SJSA1 (cell line): Measurements from ENCODE around the gene DYNC1LI2. TPM values are rescaled to one million over a fixed set of nuclear protein-coding genes. Genes with fewer than 3 reads are reported as not detected.

ENCODE experiments used
- DNase-seq, 2 experiments: peaks; one replicate each; pipeline ENCODE4 v3.0.0-alpha.2; 2015 to 2020; ENCODE audit warnings: low spot score in 2 of 2, low read depth in 1 of 2
- H3K27ac ChIP-seq: fragments of 250-450 bp; sonication (Bioruptor Pico); 2 replicates; pipeline ENCODE4 v1.5.1; 2020; ENCODE audit warnings: mild to moderate bottlenecking, moderate library complexity
- H3K27me3 ChIP-seq: fragments of 250-450 bp; sonication (Bioruptor Pico); replicated peaks from 2 replicates; pipeline ENCODE4 v1.5.1; 2020; ENCODE audit warnings: mild to moderate bottlenecking, moderate library complexity
- H3K36me3 ChIP-seq: fragments of 250-450 bp; sonication (Bioruptor Pico); 2 replicates; pipeline ENCODE4 v1.5.1; 2020; ENCODE audit warnings: mild to moderate bottlenecking
- H3K4me1 ChIP-seq: fragments of 250-450 bp; sonication (Bioruptor Pico); replicated peaks from 2 replicates; pipeline ENCODE4 v1.6.1; 2021; ENCODE audit warnings: mild to moderate bottlenecking
- H3K4me3 ChIP-seq: fragments of 250-450 bp; sonication (Bioruptor Pico); 2 replicates; pipeline ENCODE4 v1.5.1; 2020; ENCODE audit warnings: mild to moderate bottlenecking
- H3K9me3 ChIP-seq: fragments of 250-450 bp; sonication (Bioruptor Pico); replicated peaks from 2 replicates; pipeline ENCODE4 v1.5.1; 2020; ENCODE audit warnings: mild to moderate bottlenecking
- total RNA-seq: library from RNA; depleted of rRNA; stranded (reverse); fragments of >200 nt; shearing (Covaris generic); gene quantifications from 2 replicates; pipeline ENCODE4 v1.2.3, GENCODE V29; 2014

Gene DYNC1LI2
- total RNA-seq, 1 experiment from 2014 or later = 101 TPM

DNA sequence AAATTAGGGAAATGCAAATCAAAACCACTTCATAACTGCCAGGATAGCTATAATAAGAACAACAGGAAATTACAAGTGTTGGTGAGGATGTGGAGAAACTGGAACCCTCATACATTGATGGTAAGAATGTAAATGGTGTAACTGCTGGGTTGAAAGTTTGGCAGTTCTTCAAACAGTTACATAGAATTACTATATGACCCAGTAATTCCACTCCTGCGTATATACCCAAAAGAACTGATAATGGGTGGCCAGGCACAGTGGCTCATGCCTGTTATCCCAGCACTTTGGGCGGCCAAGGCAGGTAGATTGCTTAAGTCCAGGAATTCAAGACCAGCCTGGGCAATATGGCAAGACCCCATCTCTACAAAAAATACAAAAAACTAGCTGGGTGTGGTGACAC is 50.4 kb downstream of the DYNC1LI2 start:
- no peaks in the 10 kb centered on the region for H3K36me3 ChIP-seq
- H3K27ac ChIP-seq = no peak overlapping the region
- no peaks in the 10 kb centered on the region for H3K27me3 ChIP-seq
- DNase-seq = no peak
- peaks cover 12% of the 10 kb centered on the region for H3K4me1 ChIP-seq
- peaks cover 2% of the 10 kb centered on the region; the same call in 1 of the 2 replicates for H3K9me3 ChIP-seq
- H3K4me3 ChIP-seq = no peak overlapping the region

DNA sequence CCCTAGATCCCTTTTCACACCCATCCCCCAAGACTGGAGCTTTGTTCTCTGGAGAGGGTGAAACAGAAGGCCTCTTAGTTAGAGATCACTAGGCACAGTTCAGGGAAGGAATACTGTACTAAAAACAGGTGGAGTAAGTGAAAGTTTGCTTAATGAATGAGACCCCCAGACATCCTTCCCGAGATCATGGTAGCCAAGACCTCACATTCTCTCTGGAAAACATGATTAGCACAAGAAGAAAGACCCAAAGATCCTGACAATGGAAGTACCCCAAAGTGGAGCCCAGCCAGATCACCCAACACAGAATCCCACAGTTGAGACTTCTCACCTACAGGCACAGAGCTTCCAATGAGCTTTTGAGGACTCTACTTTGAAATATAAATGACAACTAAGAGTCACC is 51.5 kb downstream of the DYNC1LI2 start:
- peaks cover 5% of the 10 kb centered on the region; the same call in 1 of the 2 replicates for H3K9me3 ChIP-seq
- H3K4me3 ChIP-seq = no peak overlapping the region
- DNase-seq = no peak
- H3K36me3 ChIP-seq = no peaks in the 10 kb centered on the region
- H3K27ac ChIP-seq = no peak overlapping the region
- H3K4me1 ChIP-seq = peaks cover 14% of the 10 kb centered on the region
- no peaks in the 10 kb centered on the region for H3K27me3 ChIP-seq

DNA sequence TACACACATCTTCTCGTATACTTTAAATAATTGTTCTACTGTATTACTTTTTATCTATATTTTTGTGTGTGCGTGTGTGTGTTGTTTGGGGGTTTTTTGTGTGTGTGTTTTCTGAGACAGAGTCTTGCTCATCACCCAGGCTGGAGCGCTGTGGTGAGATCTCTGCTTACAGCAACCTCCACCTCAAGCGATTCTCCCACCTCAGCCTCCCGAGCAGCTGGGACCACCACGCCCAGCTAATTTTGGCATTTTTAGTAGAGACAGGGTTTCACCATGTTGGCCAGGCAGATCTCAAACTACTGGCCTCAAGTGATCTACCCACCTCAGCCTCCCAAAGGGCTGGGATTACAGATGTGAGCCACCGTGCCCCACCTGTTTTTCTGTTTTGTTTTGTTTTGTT is 53.4 kb downstream of the DYNC1LI2 start:
- H3K27ac ChIP-seq = no peak overlapping the region
- peaks cover 14% of the 10 kb centered on the region for H3K4me1 ChIP-seq
- H3K4me3 ChIP-seq = no peak overlapping the region
- peaks cover 5% of the 10 kb centered on the region; the same call in 1 of the 2 replicates for H3K9me3 ChIP-seq
- no peak for DNase-seq
- H3K36me3 ChIP-seq = no peaks in the 10 kb centered on the region
- H3K27me3 ChIP-seq = no peaks in the 10 kb centered on the region

DNA sequence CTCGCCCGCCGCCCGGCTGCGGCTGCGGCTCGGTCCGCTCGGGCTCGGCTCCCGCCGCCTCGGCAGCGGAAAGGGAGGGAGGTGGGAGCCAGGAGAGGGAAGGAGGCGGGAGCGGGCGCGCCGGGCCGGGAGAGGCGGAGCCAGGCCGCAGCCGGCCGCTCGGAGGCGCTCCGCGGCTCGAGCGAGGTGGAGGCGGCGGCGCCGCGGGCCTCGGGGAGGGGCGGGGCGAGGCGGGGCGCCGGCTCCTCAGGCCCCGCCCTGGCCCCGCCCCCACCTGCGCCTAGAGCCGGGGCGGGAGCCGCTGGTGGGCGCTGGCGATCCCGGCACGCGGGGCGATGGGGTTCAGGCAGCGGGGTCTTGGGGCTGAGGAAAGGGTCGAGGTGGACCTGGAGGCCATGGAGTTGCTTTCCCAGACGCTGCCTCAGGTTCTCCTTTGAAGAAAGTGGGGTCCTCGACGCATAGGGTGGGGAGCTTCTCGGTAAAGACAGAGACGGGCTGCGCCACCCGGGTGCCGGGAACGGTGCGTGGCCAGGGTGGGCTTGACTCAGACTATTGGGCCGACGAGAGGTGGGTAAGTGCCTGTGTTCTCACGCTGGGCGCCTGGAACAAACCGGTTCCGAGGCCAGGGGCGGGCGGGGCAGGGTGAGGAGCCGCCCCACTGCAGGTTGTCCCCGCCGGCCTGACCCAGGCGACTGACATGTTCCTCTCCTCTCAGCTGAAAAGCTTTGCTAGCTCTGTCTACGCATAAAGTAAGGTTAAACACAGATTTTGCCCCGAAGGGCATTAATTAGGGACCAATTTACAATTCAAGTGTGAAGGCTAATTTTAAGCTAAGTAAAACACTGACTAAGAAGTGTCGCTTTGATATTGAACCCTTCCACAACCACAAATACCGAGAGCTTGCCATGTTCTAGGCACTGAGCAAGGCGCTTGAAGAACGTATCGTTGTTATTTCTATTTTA is 54.5 kb downstream of the DYNC1LI2 start, which contains the start of gene CMTM4:
CMTM4 (minus strand) TSS at position 75 of the 962 bp plus-strand sequence. CDS start 218 bp downstream, outside the sequence.
- DNase-seq = peak; percentile 78 to 84
- Histone ChIP-seq H3K27me3 (no peaks in the 10 kb centered on the region), H3K27ac (no peak within 1 kb of the TSS), H3K9me3 (peaks cover 5% of the 10 kb centered on the region; the same call in 1 of the 2 replicates), H3K36me3 (no peaks in the 10 kb centered on the region), H3K4me3 (peak within 1 kb of the TSS; percentile 77), H3K4me1 (peaks cover 14% of the 10 kb centered on the region)

DNA sequence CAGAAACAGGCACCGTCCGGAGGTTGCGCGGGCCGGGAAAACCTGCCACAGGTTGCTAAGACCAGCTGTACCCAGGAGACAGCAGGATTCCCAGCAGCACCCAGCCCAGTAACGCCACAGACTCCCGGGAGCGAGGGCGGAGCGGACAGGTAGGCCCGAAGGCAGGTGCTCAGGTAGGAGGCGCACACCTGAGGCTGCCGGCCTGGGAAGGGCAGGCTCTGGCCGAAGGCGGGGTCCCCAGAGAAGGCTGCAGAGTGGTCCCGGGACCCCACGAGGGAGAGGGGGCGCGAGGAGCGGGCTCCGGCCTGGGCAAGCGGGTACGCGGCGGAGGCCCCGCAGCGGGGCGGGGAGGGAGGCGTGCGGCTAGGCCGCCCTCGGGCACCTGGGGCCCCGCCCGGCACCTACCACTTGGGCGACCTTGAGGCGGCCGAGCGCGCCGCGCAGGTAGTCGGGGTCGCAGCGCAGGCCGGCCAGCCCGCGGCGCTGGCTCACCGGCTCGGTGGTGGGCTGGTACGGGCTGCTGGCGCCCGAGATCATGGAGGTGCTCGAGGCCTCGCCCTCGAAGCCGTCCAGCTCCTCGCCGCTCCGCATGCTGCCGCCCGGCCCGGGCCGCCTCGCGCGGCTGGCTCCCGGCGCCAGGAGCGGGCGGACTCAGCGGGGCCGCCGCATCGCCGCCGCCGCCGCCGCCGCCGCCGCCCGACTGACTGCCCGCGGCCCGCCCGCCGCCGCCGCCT is 55.3 kb downstream of the DYNC1LI2 start:
- H3K27me3 ChIP-seq = no peaks in the 10 kb centered on the region
- H3K27ac ChIP-seq = no peak overlapping the region
- no peaks in the 10 kb centered on the region for H3K36me3 ChIP-seq
- peaks cover 5% of the 10 kb centered on the region; the same call in 1 of the 2 replicates for H3K9me3 ChIP-seq
- DNase-seq = peak in 1 of 2 experiments; percentile 30
- peaks cover 14% of the 10 kb centered on the region for H3K4me1 ChIP-seq
- H3K4me3 ChIP-seq = peak overlapping the region; percentile 77

DNA sequence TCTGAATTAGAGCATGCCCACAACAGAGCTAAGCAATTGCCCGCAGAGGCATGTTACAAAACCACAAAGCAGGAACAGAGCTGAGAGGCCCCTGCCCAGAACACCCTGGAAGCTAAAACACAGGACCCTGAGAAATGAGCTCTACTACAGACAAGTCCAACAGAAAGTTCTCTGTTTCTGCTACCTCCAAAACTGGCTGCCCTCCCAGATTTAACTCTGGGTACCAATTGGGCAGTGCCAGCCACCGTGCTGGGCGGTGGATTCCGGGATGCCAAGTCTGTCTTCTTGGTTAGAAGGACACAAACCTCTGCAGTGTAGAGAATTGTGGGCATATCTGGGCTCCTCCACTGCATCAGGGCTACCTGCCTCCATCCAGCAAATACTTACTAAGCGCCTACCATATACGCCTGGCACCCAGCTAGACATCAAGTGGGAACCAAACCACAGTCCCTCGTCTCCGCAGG is 55.9 kb downstream of the DYNC1LI2 start:
- Histone ChIP-seq H3K27me3 (no peaks in the 10 kb centered on the region), H3K36me3 (no peaks in the 10 kb centered on the region), H3K4me1 (peaks cover 14% of the 10 kb centered on the region), H3K4me3 (peak overlapping the region; percentile 77), H3K27ac (no peak overlapping the region), H3K9me3 (peaks cover 5% of the 10 kb centered on the region; the same call in 1 of the 2 replicates)
- DNase-seq = no peak

DNA sequence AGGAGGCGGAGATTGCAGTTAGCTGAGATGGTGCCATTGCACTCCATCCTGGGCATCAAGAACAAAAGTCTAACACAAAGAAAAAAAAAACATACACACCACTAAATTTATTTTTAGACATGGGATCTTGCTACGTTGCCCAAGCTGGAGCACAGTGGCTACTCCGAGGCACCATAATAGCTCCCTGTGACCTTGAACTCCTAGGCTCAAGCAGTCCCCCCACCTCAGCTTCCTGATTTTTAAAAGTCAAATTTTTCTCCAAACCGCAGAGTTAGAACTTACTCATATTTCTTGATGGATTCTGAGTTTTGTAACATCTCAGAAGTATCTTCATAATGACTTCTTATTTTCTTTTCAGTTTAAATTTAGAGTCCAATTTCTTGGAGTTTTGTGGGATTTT is 58.3 kb downstream of the DYNC1LI2 start:
- no peak overlapping the region for H3K27ac ChIP-seq
- no peak for DNase-seq
- H3K4me3 ChIP-seq = no peak overlapping the region
- peaks cover 5% of the 10 kb centered on the region; the same call in 1 of the 2 replicates for H3K9me3 ChIP-seq
- H3K36me3 ChIP-seq = no peaks in the 10 kb centered on the region
- H3K27me3 ChIP-seq = no peaks in the 10 kb centered on the region
- peaks cover 14% of the 10 kb centered on the region for H3K4me1 ChIP-seq

DNA sequence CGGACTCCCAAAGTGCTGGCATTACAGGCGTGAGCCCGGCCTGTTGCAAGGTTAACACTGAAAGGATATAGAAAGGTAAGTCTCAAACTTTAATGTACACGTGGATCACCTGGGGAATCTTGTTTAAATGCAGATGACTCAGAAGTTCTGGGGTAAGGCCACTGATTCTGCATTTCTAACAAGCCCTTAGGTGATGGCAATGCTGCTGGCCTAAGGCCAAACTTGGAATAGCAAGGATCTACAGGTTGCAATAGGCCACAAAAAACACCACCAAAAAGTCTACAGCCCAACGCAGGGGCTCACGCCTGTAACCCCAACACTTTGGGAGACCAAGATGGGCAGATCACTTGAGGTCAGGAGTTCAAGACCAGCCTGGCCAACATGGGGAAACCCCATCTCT is 59.1 kb downstream of the DYNC1LI2 start:
- H3K36me3 ChIP-seq = no peaks in the 10 kb centered on the region
- H3K4me3 ChIP-seq = no peak overlapping the region
- H3K27me3 ChIP-seq = no peaks in the 10 kb centered on the region
- H3K27ac ChIP-seq = no peak overlapping the region
- H3K4me1 ChIP-seq = peaks cover 14% of the 10 kb centered on the region
- no peak for DNase-seq
- H3K9me3 ChIP-seq = peaks cover 5% of the 10 kb centered on the region; the same call in 1 of the 2 replicates

DNA sequence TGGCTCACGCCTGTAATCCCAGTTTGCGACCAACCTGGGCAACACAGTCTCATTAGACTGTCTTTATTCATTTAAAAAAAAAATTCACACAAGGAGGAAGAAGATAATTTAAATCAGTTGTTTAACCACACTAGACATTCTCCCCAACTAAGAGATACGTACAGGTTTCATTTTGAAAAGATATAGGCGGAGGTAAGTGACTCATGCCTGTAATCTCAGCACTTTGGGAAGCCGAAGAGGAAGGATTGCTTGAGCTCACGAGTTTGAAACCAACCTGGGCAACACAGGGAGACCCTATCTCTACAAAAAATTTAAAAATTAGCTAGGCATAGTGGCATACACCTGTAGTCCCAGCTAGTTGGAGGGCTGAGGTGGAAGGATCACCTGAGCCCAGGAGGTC is 60.2 kb downstream of the DYNC1LI2 start:
- Histone ChIP-seq H3K9me3 (peaks cover 4% of the 10 kb centered on the region; the same call in 1 of the 2 replicates), H3K36me3 (no peaks in the 10 kb centered on the region), H3K4me3 (no peak overlapping the region), H3K27ac (no peak overlapping the region), H3K27me3 (no peaks in the 10 kb centered on the region), H3K4me1 (peaks cover 9% of the 10 kb centered on the region)
- no peak for DNase-seq

DNA sequence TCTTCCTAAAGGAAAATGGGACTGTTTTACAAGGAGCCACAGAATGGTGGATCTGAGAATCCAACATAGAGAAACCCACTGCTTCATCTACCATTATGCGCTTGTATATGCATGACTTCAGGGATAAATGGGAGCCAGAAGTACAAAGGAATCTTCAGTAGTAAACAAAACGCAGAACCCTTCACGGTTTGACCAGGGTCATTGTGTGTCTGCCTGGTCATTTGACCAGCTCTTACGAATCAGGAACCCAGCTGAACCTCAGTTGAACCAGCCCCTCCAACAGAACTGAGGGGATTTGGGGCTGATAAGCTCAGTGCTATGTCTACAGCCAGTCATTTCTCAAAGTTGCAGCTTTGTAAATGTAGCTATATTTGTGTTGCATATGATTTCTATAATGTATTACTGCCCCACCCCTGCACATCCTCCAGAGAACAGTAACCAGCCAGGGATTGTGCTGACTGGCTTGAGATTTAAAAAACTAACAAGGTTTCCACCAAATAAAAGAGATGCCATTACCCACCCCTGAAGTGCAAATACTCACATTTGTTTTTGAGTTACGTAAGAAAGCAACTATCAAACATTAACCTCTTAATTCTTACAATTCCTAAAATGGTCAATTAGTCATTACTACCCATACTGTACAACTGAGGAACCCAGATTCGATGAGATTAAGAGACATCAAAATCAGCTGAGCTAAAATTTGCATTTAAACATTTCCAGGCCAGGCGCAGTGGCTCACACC is 61.1 kb downstream of the DYNC1LI2 start:
- H3K9me3 ChIP-seq = no peaks in the 10 kb centered on the region
- H3K27me3 ChIP-seq = no peaks in the 10 kb centered on the region
- H3K36me3 ChIP-seq = no peaks in the 10 kb centered on the region
- no peaks in the 10 kb centered on the region; the same call in 1 of the 2 replicates for H3K4me1 ChIP-seq
- no peak overlapping the region for H3K4me3 ChIP-seq
- no peak for DNase-seq
- H3K27ac ChIP-seq = no peak overlapping the region

DNA sequence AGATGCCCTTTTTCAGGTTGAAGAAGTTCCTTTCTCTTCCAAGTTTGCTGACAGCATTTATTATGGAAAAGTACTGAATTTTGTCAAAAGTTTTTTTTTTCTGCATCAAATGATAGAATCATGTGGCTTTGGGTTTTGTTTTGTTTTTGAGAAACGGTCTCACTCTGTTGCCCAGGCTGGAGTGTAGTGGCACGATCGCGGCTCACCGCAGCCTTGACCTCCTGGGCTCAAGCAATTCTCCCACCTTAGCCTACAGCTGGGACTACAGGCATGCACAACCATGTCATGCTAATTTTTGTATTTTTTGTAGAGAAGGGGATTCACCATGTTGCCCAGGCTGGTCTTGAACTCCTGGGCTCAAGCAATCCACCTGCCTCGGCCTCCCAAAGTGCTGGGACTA is 62.1 kb downstream of the DYNC1LI2 start:
- no peaks in the 10 kb centered on the region for H3K4me1 ChIP-seq
- no peak overlapping the region for H3K4me3 ChIP-seq
- no peaks in the 10 kb centered on the region for H3K27me3 ChIP-seq
- no peaks in the 10 kb centered on the region for H3K9me3 ChIP-seq
- no peaks in the 10 kb centered on the region for H3K36me3 ChIP-seq
- DNase-seq = no peak
- no peak overlapping the region for H3K27ac ChIP-seq

DNA sequence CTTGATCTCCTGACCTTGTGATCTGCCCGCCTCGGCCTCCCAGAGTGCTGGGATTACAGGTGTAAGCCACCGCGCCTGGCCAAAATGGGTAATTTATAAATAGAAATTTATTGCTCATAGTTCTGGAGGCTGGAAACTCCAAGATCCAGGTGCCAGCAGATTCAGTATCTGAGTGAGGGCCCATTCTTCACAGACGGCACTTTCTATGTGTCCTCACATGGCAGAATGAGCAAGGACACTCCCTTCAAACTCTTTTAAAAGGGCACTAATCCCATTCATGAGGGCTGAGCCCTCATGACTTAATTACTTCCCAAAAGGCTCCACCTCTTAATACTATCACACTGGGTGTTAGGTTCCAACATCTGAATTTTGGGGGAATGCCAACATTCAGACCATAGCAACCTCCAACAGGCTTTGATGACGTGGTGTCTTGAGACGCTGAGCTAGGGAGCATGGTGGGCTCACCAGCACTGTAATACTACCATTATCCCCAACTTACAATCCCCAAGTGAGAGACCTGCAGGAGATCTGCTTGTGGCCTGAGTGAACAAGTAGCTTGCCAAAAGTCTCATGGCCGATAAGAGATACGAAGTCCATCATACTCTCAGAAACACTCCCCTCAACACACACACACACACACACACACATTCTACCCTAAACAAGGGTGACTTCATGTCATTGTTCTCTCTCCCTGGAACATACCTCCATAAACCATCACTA is 63.3 kb downstream of the DYNC1LI2 start:
- Histone ChIP-seq H3K36me3 (no peaks in the 10 kb centered on the region), H3K4me3 (no peak overlapping the region), H3K27ac (no peak overlapping the region), H3K27me3 (no peaks in the 10 kb centered on the region), H3K9me3 (no peaks in the 10 kb centered on the region), H3K4me1 (no peaks in the 10 kb centered on the region)
- no peak for DNase-seq
